ENCODE measurements around the gene NUDT3.
"Not testable (repeated sequence)": the region's sequence is repeated elsewhere in the genome, so short reads cannot be mapped to it uniquely, and the experiment has no call there.

- TF ChIP-seq CTCF (IDR thresholded peaks at IDR 0.05); ZFX (IDR thresholded peaks at IDR 0.05; ENCODE audit: borderline replicate concordance): not testable (repeated sequence)
These were observed 15.4 kb upstream of the NUDT3 start for GRCh38 chr6:34407915-34408314.

All from 22Rv1 (cell line).